Stimulated activated CD8-positive, alpha-beta memory T cell treated with anti-CD3 and anti-CD28 coated beads, Interleukin-4, amount 100 ng/mL, for 24 hours (primary cell): ENCODE results near the gene NSD1.
"Not testable (repeated sequence)": the region's sequence is repeated elsewhere in the genome, so short reads cannot be mapped to it uniquely, and the experiment has no call there.

Experiments used
- DNase-seq: peaks from one replicate; pipeline ENCODE4 v3.0.0-alpha.2; 2020; ENCODE audit warnings: low read depth

Gene NSD1

GRCh38 chr5:177330991-177331842 is 197.6 kb downstream of the NSD1 start:
- no peak for DNase-seq

GRCh38 chr5:177332031-177332895 is 198.7 kb downstream of the NSD1 start:
- no peak for DNase-seq

GRCh38 chr5:177332896-177333260 is 199.3 kb downstream of the NSD1 start:
- DNase-seq, result no peak

- no peak for DNase-seq
Measured at GRCh38 chr5:177333420-177334154, 200.0 kb downstream of the NSD1 start.

- DNase-seq, result no peak
Measured at GRCh38 chr5:177334155-177334551, 200.6 kb downstream of the NSD1 start.

GRCh38 chr5:177334781-177335700 is 201.5 kb downstream of the NSD1 start:
- DNase-seq, result no peak

- no peak for DNase-seq
Measured at GRCh38 chr5:177335701-177336065, 202.1 kb downstream of the NSD1 start.

GRCh38 chr5:177336112-177336511 is 202.5 kb downstream of the NSD1 start:
- DNase-seq, result no peak

- DNase-seq, result no peak
Measured at GRCh38 chr5:177336603-177337494, 203.3 kb downstream of the NSD1 start.

- DNase-seq, result no peak
Measured at GRCh38 chr5:177338251-177339106, 204.9 kb downstream of the NSD1 start.

- DNase-seq, result no peak
Measured at GRCh38 chr5:177339107-177339638, 205.6 kb downstream of the NSD1 start.

GRCh38 chr5:177343000-177343399 is 209.4 kb downstream of the NSD1 start:
- DNase-seq, result not testable (repeated sequence)

- no peak for DNase-seq
Measured at GRCh38 chr5:177343777-177344176, 210.2 kb downstream of the NSD1 start.

- no peak for DNase-seq
Measured at GRCh38 chr5:177344891-177345290, 211.3 kb downstream of the NSD1 start.

- DNase-seq, result no peak
Measured at GRCh38 chr5:177346820-177347219, 213.2 kb downstream of the NSD1 start.

- DNase-seq, result no peak
Measured at GRCh38 chr5:177347699-177348098, 214.1 kb downstream of the NSD1 start.

- DNase-seq, result no peak
Measured at GRCh38 chr5:177349362-177349647, 215.7 kb downstream of the NSD1 start.

GRCh38 chr5:177349762-177350161 is 216.2 kb downstream of the NSD1 start:
- no peak for DNase-seq
